BLaER1 (cell line): ENCODE data around the gene TSEN34.
"Not testable (repeated sequence)": the region's sequence is repeated elsewhere in the genome, so short reads cannot be mapped to it uniquely, and the experiment has no call there.

Experiments used
- H3K27ac ChIP-seq: shearing (Covaris generic); formaldehyde crosslinking; 2 replicates; pipeline ENCODE4 v1.8.1; 2022
- H3K27me3 ChIP-seq: shearing (Covaris generic); formaldehyde crosslinking; 2 replicates; pipeline ENCODE4 v1.8.1; 2022
- H3K36me3 ChIP-seq: shearing (Covaris generic); formaldehyde crosslinking; 2 replicates; pipeline ENCODE4 v1.8.1; 2022
- H3K4me1 ChIP-seq: shearing (Covaris generic); formaldehyde crosslinking; 2 replicates; pipeline ENCODE4 v1.8.1; 2022
- H3K4me2 ChIP-seq: shearing (Covaris generic); formaldehyde crosslinking; 2 replicates; pipeline ENCODE4 v1.8.1; 2022
- H3K4me3 ChIP-seq: shearing (Covaris generic); formaldehyde crosslinking; 2 replicates; pipeline ENCODE4 v1.8.1; 2022
- H3K9ac ChIP-seq: shearing (Covaris generic); formaldehyde crosslinking; 2 replicates; pipeline ENCODE4 v1.8.1; 2022
- H3K9me3 ChIP-seq: shearing (Covaris generic); formaldehyde crosslinking; 2 replicates; pipeline ENCODE4 v1.8.1; 2022
- H4K20me1 ChIP-seq: shearing (Covaris generic); formaldehyde crosslinking; 2 replicates; pipeline ENCODE4 v1.8.1; 2022
- Cebpa-rat ChIP-seq: shearing (Covaris generic); IDR thresholded peaks from 2 replicates; pipeline ENCODE4 v1.8.1; 2022

Gene TSEN34

DNA sequence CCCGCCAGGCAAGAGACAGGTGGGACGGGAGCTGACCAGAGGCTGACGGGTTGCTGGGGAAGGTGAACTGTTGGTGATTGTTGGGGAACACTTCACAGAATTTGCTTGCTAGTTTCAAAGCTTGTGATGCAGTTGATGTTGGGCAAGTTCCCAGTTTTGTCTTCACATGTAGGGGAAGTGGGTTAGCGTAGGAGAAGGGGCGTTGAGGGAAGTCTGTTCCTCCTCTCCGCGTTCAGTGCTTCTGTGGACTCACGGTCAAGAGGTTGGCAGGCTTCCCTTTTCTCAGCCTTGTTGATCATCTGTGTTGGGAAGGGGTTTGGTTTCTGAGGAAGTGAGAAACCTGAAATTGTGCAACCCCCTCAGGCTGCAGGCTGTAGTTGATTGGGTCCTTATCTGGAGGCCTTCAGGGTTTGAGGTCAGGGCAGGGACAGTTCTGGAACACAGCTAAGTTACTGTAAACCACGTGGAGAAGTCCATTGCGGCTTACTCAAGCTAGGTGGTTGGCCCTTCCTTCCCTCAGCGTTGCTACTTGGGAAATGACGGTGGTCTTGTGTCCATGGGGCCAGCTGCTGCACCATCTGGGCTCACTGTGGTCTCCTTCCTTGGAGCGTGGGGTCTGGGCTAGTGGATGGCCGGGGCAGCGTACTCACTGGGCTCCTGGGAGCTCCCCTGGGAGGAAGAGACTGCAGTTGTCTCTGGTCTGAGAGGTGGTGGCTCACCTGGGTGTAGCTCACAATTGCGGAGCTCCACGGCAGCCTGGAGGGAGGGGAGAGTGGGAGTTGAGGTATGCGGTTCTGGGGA, 17.1 kb downstream of the TSEN34 start:
- TF ChIP-seq Cebpa-rat = peak; percentile 90
- Histone ChIP-seq H3K27ac (peak overlapping the region; percentile 51), H3K9ac (peak overlapping the region; percentile 51), H3K4me2 (peak overlapping the region; percentile 97), H3K36me3 (peaks cover 92% of the 10 kb centered on the region), H3K9me3 (0 out of 2 replicates have a peak, but pooled peaks cover 2% of the 10 kb centered on the region), H3K4me3 (no peak overlapping the region), H4K20me1 (peaks cover 100% of the 10 kb centered on the region), H3K4me1 (peaks cover 86% of the 10 kb centered on the region), H3K27me3 (no peaks in the 10 kb centered on the region)

GRCh38 chr19:54208784-54209057, 17.6 kb downstream of the TSEN34 start:
- H3K27ac ChIP-seq = peak overlapping the region; percentile 51
- no peak for TF ChIP-seq Cebpa-rat
- H3K9me3 ChIP-seq = peaks cover 7% of the 10 kb centered on the region; the same call in 1 of the 2 replicates
- H3K27me3 ChIP-seq = no peaks in the 10 kb centered on the region
- no peak overlapping the region for H3K4me3 ChIP-seq
- H4K20me1 ChIP-seq = peaks cover 100% of the 10 kb centered on the region
- peaks cover 91% of the 10 kb centered on the region for H3K36me3 ChIP-seq
- peak overlapping the region; percentile 97 for H3K4me2 ChIP-seq
- peaks cover 80% of the 10 kb centered on the region for H3K4me1 ChIP-seq
- H3K9ac ChIP-seq = peak overlapping the region; percentile 51

- H3K36me3 ChIP-seq = peaks cover 89% of the 10 kb centered on the region
- H3K4me2 ChIP-seq = peak overlapping the region; percentile 97
- H3K9ac ChIP-seq = peak overlapping the region; percentile 51; the same call in 1 of the 2 replicates
- H3K27ac ChIP-seq = peak overlapping the region; percentile 51
- no peak for TF ChIP-seq Cebpa-rat
- H3K4me3 ChIP-seq = no peak overlapping the region
- peaks cover 94% of the 10 kb centered on the region for H4K20me1 ChIP-seq
- H3K27me3 ChIP-seq = no peaks in the 10 kb centered on the region
- peaks cover 75% of the 10 kb centered on the region for H3K4me1 ChIP-seq
- peaks cover 11% of the 10 kb centered on the region; the same call in 1 of the 2 replicates for H3K9me3 ChIP-seq
These were observed 18.1 kb downstream of the TSEN34 start for GRCh38 chr19:54209058-54209810.

- Histone ChIP-seq H4K20me1 (peaks cover 87% of the 10 kb centered on the region), H3K27me3 (no peaks in the 10 kb centered on the region), H3K9me3 (peaks cover 14% of the 10 kb centered on the region; the same call in 1 of the 2 replicates), H3K27ac (peak overlapping the region; percentile 51; the same call in 1 of the 2 replicates), H3K4me3 (no peak overlapping the region), H3K4me2 (peak overlapping the region; percentile 97), H3K9ac (peak overlapping the region; percentile 51; the same call in 1 of the 2 replicates), H3K36me3 (peaks cover 84% of the 10 kb centered on the region), H3K4me1 (peaks cover 68% of the 10 kb centered on the region)
- TF ChIP-seq Cebpa-rat = no peak
These were observed 18.8 kb downstream of the TSEN34 start for GRCh38 chr19:54209811-54210494.

DNA sequence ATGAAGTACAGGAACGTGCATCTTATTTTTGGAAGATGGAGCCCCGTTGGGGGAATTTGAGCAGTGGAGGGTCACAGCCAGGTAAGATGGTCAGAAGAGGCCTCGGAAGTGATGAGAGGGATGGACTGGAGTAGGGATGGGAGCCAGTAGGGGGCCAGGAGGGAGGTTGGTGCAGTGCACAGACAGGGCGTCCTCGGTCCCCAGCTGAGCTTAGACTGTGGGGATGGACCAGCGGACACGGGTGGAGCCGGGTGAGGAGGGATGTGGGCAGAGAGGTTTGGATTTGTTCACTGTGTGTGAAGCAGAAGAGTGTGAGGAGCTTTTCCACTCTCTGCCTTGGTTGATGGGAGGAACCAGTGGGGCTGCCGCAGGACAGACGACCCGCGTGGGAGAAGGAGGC, 20.1 kb downstream of the TSEN34 start:
- peaks cover 14% of the 10 kb centered on the region; the same call in 1 of the 2 replicates for H3K9me3 ChIP-seq
- no peak for TF ChIP-seq Cebpa-rat
- H3K4me3 ChIP-seq = no peak overlapping the region
- no peaks in the 10 kb centered on the region for H3K27me3 ChIP-seq
- peak overlapping the region; percentile 97 for H3K4me2 ChIP-seq
- peak overlapping the region; percentile 33; the same call in 1 of the 2 replicates for H3K27ac ChIP-seq
- H3K4me1 ChIP-seq = peaks cover 55% of the 10 kb centered on the region
- no peak overlapping the region; the same call in 1 of the 2 replicates for H3K9ac ChIP-seq
- H3K36me3 ChIP-seq = peaks cover 83% of the 10 kb centered on the region
- peaks cover 75% of the 10 kb centered on the region for H4K20me1 ChIP-seq

- H3K27me3 ChIP-seq, H3K27ac ChIP-seq, H3K9ac ChIP-seq, H3K4me3 ChIP-seq, H3K4me2 ChIP-seq: not testable (repeated sequence)
- Histone ChIP-seq H4K20me1 (peaks cover 52% of the 10 kb centered on the region), H3K4me1 (peaks cover 25% of the 10 kb centered on the region), H3K9me3 (peaks cover 14% of the 10 kb centered on the region; the same call in 1 of the 2 replicates), H3K36me3 (peaks cover 73% of the 10 kb centered on the region)
These were observed 23.1 kb downstream of the TSEN34 start for GRCh38 chr19:54214217-54214616.

DNA sequence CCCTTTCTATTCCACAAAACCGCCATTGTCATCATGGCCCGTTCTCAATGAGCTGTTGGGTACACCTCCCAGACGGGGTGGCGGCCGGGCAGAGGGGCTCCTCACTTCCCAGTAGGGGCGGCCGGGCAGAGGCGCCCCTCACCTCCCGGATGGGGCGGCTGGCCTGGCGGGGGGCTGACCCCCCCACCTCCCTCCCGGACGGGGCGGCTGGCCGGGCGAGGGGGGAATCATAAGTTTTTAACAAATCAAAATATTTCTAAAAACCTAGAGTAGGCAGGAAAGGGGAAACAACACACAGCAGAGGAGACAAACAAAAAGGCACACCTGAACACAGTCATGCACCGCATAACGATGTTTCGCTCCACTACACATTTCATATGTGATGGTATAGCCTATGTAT, 23.6 kb downstream of the TSEN34 start:
- H3K9me3 ChIP-seq = peaks cover 14% of the 10 kb centered on the region; the same call in 1 of the 2 replicates
- peaks cover 47% of the 10 kb centered on the region for H4K20me1 ChIP-seq
- not testable (repeated sequence) for H3K4me2 ChIP-seq, H3K9ac ChIP-seq, H3K27me3 ChIP-seq, H3K4me3 ChIP-seq, H3K27ac ChIP-seq
- peaks cover 71% of the 10 kb centered on the region for H3K36me3 ChIP-seq
- peaks cover 20% of the 10 kb centered on the region for H3K4me1 ChIP-seq

DNA sequence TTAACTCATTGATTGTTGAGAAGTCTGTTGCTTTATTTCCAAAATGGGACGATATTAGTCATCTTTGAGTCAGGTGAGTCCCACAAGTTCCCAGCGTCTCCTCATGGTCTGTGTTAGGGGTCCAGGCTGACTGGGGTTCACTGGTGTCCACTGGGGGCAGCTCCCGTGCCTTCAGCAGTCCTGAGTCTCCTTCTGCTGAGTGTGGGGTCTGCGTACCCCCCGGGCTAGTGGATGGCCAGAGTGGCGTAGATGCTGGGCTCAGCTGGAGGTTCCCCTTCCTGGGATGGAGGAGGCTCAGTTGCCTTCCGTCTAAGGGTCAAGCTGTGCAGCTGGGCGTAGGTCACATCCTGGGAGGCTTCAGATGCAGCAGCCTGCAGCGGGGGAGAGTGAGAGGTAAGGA, 25.8 kb downstream of the TSEN34 start:
- H3K36me3 ChIP-seq = peaks cover 57% of the 10 kb centered on the region

DNA sequence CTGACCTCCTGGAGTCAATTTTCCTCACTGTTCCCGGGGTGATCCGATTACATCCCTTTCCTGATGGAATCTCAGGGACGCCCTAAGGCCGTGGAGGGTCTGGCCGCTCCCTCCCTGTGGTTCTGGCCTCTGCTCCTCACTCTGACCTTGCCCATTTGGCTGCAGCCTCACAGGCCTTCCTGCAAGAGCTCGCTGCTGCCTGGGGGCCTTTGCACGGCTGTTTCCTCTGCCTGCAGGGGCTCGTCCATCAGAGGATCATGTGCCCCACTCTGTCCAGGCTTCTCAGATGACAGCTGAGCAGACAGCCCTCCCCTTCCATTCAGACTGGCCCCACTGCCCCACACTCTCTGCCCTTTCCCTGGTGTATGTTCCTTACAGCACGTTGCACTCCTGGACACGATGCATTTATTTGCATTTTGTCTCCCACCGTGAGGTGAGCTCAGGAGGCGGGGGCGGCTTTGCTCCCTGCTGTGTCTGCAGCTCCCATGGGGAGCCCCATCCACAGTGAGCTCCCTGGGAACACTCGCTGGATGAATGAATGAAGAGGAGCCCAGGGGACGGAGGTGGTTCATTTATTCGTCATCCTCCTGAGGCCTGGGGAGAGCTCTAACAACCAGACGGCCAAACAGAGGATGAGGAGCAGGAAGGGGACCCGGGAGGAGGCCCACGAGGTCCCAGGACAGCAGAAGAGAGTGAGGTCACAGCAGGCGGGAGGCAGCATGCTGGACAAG, 26.6 kb downstream of the TSEN34 start:
- H4K20me1 ChIP-seq = peaks cover 17% of the 10 kb centered on the region; the same call in 1 of the 2 replicates
- not testable (repeated sequence) for H3K4me1 ChIP-seq, H3K4me2 ChIP-seq, H3K4me3 ChIP-seq, H3K27ac ChIP-seq, H3K27me3 ChIP-seq, H3K9ac ChIP-seq
- H3K36me3 ChIP-seq = peaks cover 49% of the 10 kb centered on the region
- H3K9me3 ChIP-seq = peaks cover 14% of the 10 kb centered on the region; the same call in 1 of the 2 replicates

More for the DNA sequence above, 25.8 kb downstream of the TSEN34 start:
- no peaks in the 10 kb centered on the region for H3K27me3 ChIP-seq
- TF ChIP-seq Cebpa-rat = no peak
- H3K9ac ChIP-seq = no peak overlapping the region
- no peak overlapping the region for H3K4me3 ChIP-seq
- no peak overlapping the region for H3K4me2 ChIP-seq
- no peak overlapping the region for H3K27ac ChIP-seq
- no peaks in the 10 kb centered on the region; the same call in 1 of the 2 replicates for H3K4me1 ChIP-seq
- peaks cover 25% of the 10 kb centered on the region for H4K20me1 ChIP-seq
- H3K9me3 ChIP-seq = peaks cover 14% of the 10 kb centered on the region; the same call in 1 of the 2 replicates
